ENCODE measurements around the gene DPYD.

The DPYD gene

DNA sequence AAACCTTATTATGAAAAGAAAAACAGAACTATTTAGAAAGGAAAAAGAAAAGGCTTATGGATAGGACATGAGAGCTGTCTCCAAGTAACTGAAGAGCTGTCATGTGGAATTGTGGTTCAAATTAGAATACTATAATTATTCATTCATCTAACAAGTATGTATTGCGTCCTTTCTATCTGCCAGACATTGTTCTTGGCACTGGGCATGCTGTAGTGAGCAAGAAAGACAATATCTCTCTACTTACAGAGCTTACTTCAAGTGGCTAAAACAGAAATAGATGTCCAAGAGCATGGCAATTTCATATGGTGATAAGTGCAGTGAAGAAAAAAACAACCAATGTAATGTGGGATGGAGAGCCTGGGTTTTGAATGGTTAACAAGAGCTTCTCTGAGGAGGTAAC is 413.0 kb downstream of the DPYD start:
- no peak for DNase-seq (ENCODE audit: low spot score)
- TF ChIP-seq, protein P1, sequence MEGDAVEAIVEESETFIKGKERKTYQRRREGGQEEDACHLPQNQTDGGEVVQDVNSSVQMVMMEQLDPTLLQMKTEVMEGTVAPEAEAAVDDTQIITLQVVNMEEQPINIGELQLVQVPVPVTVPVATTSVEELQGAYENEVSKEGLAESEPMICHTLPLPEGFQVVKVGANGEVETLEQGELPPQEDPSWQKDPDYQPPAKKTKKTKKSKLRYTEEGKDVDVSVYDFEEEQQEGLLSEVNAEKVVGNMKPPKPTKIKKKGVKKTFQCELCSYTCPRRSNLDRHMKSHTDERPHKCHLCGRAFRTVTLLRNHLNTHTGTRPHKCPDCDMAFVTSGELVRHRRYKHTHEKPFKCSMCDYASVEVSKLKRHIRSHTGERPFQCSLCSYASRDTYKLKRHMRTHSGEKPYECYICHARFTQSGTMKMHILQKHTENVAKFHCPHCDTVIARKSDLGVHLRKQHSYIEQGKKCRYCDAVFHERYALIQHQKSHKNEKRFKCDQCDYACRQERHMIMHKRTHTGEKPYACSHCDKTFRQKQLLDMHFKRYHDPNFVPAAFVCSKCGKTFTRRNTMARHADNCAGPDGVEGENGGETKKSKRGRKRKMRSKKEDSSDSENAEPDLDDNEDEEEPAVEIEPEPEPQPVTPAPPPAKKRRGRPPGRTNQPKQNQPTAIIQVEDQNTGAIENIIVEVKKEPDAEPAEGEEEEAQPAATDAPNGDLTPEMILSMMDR (IDR thresholded peaks at IDR 0.05; ENCODE audit: borderline replicate concordance, control extremely low read depth, extremely low read depth, insufficient read depth, missing control alignments) = no peak
- in situ Hi-C loops (cut with MboI; ENCODE audit: low sequenced_read_pairs, unreplicated experiment) = no loop called here

DNA sequence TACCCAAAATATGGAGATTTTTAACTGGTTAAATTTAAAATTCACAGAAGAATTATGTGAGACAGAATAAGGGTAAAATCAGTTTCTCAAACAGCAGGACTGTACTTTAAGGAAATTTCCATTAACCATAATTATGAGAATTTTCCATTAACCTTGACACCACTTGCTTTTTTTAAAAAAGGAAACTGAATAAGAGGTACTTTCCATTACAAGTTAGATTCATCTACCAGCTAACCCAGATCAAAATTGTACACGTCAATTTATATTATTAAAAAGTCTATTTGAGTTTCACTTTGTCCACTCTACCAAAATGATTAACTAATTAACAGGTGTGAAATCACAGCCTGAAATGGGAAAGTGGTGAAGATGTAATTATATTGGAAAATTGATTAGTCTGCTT is 414.5 kb downstream of the DPYD start:
- DNase-seq (ENCODE audit: low spot score) = no peak
- TF ChIP-seq, protein P1 (IDR thresholded peaks at IDR 0.05; ENCODE audit: borderline replicate concordance, control extremely low read depth, extremely low read depth, insufficient read depth, missing control alignments) = no peak
- in situ Hi-C loops (cut with MboI; ENCODE audit: low sequenced_read_pairs, unreplicated experiment) = no loop called here

DNA sequence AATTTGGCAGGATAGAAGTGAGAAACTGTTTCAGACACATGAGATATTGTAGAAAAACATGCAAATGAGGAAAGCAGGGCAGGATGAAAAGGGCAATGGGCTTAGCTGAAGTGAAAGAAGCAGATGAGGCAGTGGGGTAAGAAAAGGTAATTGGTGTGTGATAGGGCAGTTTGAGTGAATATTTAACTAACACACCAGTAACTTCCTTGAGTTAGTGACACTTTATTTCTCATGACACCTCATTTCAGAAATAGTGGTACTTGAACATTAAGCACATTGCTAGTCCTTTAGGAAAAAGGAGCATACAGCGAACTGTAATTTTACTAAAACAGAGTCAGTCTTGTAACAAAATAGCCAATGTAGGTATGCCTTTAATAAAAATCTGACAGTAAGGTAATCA is 415.0 kb downstream of the DPYD start:
- DNase-seq (ENCODE audit: low spot score) = no peak
- in situ Hi-C loops (cut with MboI; ENCODE audit: low sequenced_read_pairs, unreplicated experiment) = no loop called here
- TF ChIP-seq, protein P1 (IDR thresholded peaks at IDR 0.05; ENCODE audit: borderline replicate concordance, control extremely low read depth, extremely low read depth, insufficient read depth, missing control alignments) = no peak

DNA sequence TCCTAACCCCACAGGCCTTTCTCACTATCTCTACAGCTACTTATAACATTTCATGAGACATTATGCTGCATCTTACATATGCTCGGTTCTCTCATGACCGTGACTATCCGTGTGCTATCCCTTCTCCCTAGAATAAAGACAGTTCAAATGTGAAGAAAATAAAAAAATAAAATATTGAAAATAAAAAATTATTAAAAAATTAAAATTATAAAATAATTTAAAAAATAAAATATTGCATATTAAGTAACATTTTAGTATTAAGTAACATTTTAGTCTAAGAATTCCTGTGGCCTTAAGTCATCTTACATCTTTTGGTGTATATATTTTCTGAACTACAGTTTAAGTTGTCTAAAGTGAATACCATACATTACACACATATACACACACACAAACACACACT is 415.5 kb downstream of the DPYD start:
- in situ Hi-C loops (cut with MboI; ENCODE audit: low sequenced_read_pairs, unreplicated experiment) = no loop called here
- no peak for DNase-seq (ENCODE audit: low spot score)
- TF ChIP-seq, protein P1 (IDR thresholded peaks at IDR 0.05; ENCODE audit: borderline replicate concordance, control extremely low read depth, extremely low read depth, insufficient read depth, missing control alignments) = no peak

DNA sequence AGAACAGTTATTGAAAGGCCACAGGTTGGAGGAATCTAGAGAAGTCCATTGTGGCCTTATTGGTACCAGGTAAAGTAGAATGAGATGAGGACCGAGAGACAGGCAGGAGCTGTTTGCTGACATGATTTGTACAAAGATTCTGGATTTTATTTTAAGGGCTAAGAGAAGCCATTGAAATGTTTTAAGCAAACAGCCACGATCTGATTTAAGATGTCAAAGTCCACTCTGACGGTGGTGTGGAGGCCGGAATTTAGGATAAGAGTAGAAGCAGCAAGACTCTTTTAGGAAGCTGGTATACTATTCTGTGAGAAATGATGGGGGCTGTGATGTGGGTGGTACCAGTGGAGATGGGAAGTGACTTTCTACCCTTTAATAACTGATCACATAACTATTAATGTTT is 418.5 kb downstream of the DPYD start:
- in situ Hi-C loops (cut with MboI; ENCODE audit: low sequenced_read_pairs, unreplicated experiment) = no loop called here
- DNase-seq (ENCODE audit: low spot score) = no peak
- TF ChIP-seq, protein P1 (IDR thresholded peaks at IDR 0.05; ENCODE audit: borderline replicate concordance, control extremely low read depth, extremely low read depth, insufficient read depth, missing control alignments) = no peak

DNA sequence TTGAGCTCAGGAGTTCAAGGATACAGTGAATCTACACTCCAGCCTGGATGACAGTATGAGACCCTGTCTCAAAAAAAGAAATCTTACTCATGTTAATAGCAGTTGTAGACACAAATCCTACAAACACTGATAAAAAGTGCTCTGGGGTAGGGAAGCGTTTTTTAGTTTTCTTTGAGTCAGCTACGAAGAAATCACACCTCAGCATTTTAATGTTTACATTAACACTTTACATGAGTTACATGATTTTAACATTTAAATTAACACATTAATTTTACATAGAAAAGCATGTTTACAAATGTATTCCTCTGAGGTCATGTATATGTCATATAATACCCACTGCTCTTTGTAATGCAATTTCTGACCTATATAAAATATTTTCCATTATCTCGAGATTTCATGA is 419.2 kb downstream of the DPYD start:
- no peak for DNase-seq (ENCODE audit: low spot score)
- TF ChIP-seq, protein P1 (IDR thresholded peaks at IDR 0.05; ENCODE audit: borderline replicate concordance, control extremely low read depth, extremely low read depth, insufficient read depth, missing control alignments) = no peak
- in situ Hi-C loops (cut with MboI; ENCODE audit: low sequenced_read_pairs, unreplicated experiment) = no loop called here

DNA sequence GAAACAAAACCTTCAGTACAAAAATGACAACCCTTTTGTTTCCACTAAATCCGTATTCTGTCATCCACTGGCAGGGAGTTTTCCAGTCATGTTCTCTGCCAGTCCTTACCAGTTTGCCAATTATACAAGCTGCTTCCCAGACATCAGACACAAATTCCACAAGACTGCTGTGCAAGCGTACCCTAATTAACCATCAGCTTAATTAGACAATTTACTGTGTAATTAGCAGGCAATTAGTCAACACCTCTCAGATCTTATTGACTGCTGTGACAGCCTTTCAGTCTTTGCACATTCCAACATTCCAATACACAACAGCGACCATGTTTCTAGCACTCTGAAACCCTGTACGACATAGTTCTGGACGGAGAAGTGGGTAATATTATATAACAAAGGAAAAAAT is 420.1 kb downstream of the DPYD start:
- in situ Hi-C loops (cut with MboI; ENCODE audit: low sequenced_read_pairs, unreplicated experiment) = no loop called here
- TF ChIP-seq, protein P1 (IDR thresholded peaks at IDR 0.05; ENCODE audit: borderline replicate concordance, control extremely low read depth, extremely low read depth, insufficient read depth, missing control alignments) = no peak
- no peak for DNase-seq (ENCODE audit: low spot score)
